Stimulated activated naive CD4-positive, alpha-beta T cell treated with Interleukin-2 at 50 U/mL for 16 hours (primary cell): ENCODE data around the gene MAML2.

Source experiments
- DNase-seq: peaks from one replicate; lab custom pipeline; 2025; lab: John Stamatoyannopoulos, UW

The MAML2 gene

DNA sequence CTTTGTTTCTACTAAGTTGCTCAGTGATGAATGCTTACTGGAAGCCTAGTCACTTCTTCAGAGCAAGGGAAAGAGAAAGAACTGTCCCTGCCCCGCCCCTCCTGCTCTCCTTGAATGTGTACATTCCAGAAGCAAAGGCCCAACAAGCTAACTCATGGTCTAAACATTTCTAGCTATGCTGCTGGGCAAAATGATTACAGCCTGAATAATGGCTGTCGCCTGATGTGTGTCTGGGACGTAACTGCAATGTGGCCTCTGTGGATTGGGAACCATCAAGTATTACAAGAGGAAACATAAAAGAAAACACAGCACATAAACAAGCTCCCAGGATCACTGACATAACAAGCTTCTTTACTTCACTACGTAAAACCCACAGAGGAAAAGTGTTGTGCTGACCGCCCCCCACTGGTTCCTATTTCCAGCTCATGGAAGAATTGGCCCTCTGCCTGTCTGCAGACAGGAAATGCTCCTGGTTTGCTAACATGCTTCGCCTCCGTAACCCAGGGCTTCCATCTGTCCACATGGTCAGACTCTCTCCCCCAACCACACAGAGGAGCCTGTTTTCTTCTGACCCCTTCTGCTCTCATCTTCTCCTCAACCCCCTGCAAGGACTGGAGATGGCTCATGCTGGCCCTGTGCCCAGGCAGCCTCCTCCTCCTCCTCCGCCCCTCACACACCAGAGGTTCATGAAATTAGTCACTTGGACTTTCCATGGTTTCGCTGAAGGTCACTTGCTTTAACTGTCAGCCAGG is 187.2 kb downstream of the MAML2 start:
- DNase-seq: peak; percentile 67

DNA sequence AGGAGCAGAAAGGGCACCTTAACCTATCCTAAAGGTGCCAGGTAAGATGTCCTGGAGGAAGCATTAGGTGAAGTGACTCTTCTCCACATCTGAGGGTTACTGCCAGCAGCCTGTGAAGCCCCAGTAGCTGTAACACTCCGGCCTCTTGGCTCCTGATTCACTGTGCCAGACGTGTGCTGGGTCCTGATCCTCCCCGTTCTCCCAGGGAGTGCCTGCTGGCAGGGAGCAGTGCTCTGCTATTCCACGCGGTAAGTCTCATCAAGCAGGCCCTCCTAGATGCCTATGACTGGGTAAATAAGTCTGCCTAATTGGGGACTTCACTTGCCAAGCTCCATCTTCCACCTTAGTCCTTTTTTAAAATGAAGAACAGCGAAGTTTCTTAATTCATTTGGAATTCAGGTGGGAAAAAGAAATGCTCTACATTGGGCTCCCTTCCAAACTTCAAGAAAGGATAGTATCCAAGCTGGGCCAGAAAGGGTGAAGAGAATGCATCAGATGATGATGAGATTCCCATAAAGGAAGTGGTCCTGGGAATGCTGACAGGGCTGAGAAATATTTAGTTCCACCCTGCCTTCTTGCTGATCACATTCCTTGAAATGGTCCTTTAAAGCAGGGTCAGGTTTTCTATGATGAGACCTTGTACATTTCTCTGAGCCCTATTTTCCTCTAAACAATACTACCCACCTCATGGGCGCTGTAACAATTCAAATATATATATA is 188.0 kb downstream of the MAML2 start:
- DNase-seq: no peak

DNA sequence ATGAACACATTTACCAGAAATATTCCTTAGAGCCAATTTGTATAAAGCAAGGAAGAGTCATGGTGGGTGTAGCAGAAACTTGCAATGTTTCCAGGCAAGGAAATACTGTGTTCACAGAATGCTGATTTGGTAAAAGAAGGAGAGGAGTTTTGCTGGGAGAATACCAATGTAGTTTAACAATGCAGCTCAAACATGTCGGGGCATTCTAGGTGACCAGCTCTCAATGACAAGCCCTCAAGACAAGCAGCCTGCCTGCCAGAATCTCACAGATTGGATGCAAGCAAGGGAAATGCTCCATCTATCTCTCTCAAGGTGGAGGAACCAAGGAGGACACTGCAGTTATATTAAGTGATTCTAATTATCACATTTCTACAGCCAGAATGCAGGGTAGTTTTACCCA is 190.4 kb downstream of the MAML2 start:
- no peak for DNase-seq

DNA sequence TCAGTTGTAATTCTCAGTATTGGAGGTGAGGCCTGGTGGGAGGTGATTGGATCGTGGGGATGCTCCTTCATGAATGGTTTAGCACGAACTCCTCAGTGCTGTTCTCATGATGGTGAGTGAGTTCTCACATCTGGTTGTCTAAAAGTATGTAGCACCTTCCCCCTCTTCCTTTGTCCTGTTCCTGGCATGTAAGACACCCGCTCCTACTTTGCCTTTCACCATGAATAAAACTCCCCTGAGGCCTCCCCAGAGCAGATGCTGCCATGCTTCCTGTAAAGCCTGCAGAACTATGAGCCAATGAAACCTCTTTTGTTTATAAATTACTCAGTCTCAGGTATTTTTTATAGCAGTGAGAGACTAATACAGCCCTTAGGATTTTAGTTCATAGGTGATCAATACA is 191.5 kb downstream of the MAML2 start:
- DNase-seq: no peak

DNA sequence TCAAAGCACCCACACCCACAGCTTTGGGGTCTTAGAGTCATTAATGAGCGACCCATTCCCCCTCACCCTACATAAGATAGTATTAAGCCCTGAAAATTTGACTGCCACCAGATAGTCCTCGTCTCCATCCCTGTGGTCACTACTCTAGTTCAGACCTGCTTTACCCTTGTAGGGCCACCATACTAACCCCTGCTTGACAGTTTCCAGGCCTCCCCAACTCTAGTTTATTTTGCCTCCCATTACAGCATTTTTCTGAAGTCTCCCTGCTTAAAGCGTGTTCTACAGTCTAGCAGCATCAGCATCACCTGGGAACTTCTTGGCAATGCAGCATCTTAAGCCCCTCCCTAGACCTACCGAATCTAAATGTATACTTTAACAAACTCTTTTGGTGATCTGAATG is 192.4 kb downstream of the MAML2 start:
- DNase-seq: no peak

DNA sequence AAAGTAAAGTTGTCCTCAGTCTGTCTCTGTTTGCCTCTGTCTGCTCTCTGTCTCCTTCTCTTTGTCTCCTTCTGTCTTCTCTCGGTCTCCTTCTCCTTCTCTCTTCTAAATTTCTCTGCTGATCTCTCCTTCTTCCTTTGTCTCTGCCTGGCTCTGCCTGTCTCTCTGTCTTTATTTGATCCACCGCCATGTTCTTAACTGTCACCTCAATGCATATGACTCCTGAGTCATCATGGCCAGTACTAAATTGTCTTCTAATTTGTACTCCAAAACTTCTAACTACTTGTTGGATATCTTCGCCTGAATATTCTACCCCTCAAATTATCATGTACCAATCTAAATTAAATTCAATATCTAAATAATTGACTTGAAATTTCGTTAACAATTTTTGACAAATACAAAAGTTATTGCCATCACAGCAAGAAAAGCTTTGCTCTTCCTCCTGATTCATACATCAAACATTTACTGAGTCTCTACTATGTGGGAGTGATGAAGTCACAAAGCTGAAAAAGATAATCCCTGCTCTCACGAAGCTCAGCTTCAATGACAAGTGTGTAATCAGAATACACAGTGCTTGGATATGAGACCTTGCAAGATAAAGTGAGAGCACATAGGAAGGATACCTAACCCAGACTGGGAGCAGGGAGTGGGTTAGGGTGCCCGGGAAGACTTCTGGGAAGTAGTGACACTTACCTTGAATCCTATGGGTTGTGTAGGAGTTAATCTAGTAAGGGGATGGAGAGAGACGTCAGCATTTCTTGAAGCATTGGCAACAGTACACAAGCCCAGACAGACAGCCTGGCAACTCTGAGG is 193.0 kb downstream of the MAML2 start:
- DNase-seq: no peak

DNA sequence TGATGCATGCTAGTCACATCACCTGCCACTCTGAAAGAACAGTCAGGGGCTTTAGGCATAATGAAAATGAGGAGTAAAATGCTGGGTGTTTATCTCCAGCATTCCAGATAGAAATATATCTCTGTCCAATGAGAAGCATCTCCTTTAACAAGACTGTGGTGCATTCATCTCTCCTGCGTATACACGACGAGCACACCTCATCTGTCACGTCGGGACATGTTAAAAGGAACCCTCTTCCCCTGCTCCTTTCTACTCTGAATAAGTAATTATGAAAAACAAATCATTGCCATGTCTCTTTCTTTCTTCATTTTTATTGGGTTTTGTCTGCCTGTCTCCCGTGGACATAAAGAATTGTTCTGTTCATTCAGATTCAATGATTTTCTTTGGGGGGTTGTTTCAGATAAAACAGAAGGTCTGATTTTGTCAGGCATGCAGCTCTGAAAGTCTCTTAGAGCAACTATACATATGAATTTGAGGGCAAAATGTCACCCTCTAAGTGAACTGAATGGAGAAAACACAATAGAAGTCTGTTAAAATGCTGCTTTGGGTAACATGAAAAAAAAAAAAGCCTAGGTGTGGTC is 195.0 kb downstream of the MAML2 start:
- DNase-seq: no peak

DNA sequence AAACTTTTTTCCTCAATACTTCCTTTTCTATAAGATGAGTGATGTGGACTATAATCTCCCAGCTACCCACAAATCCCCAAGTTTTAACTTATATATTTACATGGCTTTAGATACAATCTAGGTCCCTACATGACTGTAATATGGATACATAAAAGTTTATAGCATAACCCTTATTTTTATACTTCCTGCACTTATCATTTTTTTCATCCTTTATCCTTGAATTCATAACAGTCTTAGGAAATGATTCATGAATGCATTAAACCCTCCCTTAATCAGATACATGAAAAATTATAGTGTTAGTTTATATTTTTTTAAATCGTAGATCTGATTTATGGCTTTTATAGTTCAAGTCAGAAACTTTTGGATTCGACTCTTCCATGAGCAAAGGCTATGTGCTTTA is 195.8 kb downstream of the MAML2 start:
- DNase-seq: no peak

DNA sequence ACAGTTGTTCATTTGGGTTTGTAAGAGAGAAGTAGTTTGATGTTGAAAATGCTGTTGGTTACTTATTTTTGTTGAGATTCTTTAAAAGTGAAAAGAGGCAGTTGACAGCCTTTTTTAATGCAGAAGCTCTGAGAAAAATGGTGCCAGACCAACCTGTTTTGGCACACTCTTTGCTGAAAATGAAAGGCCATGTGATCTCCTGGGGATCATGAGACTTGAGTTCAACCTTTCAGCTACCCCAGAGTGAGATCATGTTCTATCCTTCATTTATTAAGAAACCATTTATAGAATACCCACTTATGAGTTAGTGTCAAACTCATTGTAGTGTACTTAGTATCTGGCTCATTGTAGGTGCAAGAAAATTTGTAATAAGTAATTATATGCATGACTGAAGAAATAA is 196.2 kb downstream of the MAML2 start:
- DNase-seq: no peak

DNA sequence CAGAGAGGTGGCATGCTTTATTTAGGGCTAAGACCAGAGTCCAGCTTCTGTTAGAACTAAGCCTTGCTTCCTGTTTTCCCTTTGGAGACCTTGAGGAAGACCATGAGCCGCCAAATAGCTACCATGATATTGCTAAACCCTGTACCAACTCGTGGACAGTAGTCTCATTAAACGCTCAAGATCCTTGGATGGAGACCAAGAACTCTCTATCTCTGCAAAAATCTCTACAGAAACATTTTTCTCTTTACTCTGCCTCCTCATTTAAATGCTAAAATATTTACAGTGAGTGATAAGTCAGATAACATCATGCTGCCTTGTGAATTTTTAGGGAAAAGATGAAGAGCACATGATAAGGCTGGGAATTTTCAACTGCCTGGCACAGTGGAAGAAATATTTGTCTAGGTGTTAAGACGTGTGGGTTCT is 197.8 kb downstream of the MAML2 start:
- no peak for DNase-seq

DNA sequence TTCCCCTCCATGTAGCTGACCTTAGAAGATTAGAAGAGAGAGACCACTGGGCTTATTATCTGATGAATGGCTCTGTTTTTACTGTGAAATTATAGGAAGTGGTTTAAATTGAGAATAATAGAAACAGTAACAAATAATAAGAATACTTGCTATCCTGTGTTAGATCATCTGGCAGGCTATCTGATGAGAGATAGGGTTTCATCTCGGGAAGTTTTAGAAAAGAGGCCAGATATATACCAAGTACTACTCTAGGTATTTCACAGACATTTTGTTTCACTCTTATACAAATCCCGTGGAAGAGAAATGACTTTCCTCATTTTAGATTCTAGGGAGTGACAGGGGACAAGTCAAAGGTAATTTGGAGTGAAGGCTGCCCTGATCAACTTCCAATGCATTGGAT is 198.4 kb downstream of the MAML2 start:
- DNase-seq: no peak

DNA sequence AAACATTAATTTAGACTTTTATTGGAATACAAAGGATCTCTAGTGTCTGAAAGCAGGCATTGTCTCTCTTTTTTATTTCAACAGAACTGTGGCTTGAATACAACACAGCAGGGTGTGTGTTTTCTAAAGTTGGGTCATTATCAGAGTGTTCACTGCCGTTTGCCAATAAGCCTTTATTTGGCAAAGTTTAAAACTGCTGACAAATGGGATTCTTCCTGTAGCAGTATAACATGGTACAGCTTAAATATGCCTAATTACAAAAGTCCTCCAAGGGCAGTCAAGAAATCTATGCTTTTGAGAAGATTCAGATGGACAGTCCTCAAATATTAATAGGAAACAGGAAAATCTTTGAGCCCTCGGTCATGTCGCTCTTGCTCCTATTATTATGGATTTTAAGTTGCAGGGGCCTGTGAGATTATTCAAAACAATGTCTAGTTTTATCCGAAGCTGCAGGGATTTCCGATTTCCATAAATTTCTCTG is 199.9 kb downstream of the MAML2 start:
- DNase-seq: no peak

DNA sequence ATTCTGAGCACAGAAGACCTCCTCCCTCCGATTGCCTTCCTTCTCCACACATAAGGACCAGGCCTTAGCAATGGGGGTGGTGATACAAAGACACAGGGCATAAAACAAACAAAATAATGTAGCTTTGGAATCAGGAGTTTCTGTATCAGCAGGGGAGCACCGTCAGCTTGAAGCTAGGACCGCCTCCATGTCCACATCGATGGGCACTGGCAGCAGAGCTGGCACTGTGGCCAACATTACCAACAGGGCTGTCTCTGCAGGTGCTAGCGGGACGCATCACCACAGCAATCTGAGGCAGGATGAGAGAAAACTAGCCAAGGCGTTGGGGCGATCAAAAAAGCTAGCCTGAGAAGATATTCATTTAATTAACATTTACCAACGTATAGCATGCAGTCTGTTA is 201.4 kb downstream of the MAML2 start:
- DNase-seq: no peak

DNA sequence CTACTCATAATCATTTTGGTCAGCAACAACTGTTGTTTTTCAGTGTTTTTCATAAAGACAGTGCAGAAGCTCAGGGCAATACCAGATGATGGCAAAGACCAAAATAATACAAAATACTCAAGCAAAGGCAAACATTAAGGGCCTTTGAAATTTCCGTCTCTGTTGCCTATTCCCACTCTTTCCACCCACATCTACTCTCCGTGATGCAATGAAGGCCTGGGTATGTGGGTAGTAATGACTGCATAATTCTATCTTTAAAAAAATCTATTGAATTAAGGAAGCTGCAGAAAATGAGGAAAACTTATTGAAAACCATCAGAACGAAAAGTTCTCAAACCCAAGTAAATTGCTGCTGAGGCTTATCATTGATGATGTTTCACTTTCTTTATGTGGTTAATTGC is 203.3 kb downstream of the MAML2 start:
- DNase-seq: no peak

DNA sequence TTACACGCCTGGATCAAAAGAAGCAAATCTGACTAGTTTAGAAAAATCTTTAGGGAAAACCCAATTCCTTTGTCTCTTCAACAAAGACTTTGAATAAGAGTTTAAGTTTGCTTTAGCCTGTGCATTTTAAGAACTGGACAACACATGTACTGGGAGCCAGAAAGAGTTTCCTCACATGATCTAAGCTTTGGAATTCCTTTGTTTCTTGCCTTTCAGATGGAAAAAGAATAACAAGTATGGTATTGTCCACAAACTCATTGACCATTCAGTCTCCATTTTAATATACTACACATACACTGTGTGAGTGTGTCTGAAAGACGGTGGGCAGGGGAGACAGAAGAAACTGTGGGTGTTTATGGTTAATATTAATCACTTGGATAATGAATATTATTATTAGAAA is 205.6 kb downstream of the MAML2 start:
- no peak for DNase-seq

DNA sequence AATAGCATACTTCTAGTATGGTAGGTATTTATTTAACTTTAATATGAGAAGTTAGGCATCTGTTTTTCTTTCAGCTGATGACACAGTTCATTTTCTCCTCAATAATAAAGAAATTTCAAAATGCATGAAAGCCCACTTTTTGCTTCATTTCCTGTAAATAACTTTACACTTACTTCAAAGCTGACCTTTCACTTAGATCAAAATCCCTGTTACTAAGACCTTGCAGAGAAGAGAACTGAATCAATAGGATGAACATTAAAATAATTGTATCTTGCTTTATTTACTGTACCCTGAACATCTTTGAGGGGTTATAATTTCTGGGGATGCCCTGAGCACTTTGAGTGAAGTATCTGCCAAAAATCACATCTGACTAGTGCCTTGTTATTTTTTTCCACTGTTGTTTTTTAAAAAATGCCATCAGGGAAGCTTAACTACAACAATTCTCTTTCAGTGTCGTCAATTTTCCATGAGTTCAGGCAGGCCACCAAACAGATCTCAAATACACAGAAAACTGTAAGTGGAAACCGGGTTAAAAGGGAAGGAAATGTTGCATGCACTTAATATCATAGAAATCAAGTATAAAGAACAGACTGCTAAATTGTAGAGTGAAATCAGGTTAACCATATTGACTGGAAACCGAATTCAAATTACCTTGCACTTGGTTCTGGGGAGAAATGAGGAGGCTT is 206.2 kb downstream of the MAML2 start:
- DNase-seq: no peak

DNA sequence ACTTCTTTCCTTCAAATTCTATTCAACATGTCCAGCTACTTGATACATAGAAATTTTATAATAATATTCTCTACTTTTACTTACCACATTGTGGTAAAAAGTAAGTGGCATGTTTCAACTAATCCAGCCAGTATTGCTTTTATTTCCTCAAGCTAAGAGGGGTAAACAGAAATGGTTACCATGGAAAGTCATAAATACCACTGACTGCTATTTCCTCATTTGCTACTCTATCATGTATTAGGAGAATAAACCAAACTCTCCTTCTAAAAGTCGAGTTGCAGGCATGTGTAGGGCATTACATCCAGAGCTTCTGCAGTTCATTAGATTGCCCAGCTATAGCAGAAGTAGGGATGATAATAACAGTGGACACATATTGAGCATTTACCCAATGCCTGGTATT is 208.4 kb downstream of the MAML2 start:
- DNase-seq: no peak

DNA sequence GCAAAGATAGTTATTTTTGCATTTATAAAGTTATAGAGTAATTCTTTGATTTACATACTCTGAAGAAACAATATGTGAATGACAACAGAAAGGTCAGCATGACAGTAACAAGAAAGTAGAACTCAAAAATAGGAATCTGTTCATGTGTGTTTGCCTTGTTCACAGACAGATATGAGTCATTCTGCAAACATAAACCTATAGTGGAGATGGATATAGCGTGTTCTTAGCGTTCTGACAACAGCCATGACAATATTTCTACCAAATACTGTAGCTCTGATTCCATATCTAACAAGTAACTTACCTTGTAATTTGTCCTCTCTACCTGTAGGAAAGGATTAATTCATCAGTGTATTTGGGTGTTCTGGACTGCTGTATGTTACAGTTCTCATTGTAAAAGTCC is 210.6 kb downstream of the MAML2 start:
- no peak for DNase-seq

DNA sequence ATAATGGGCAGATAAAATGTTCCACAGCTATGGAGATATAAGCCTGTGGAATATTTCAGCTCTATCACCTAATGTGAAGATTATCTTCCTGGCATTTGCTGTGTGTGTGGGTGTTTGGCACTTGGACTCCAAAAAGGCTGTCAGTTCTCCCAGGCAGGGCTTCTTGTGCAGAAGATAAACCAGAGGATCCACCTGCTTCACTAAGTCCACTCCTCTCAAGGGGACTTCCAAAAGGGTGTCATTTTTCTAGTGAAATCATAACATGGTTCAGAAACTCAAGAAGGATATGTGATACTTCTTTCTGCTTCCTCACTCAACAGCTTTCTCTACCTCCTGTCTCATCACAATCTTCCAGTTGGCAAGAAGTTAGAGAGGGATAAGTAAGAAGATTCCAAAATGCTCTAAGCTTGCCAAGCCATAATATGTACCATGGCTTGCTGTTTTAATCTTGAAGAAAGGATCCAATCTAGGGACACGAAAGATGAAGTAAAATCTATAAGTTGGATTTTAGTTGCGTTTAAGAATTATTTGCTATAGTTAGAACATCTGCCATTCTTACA is 212.9 kb downstream of the MAML2 start:
- no peak for DNase-seq

DNA sequence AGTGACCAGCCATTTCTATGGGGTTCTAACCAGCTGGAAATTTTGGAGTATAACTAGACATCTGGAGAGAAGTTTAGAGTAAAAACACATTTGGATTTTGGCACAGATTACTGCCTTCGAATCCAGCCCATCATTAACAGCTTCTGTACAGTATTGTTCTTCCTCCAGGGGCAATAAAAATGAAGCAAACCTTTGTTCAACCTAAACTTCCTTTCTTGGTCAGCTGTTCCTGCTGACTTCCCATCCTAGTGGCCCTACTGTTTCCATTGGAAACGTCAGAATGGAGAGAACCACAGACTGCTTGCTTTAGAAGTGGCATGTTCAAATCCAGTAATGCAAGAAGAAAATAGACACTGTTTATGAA is 215.4 kb downstream of the MAML2 start:
- DNase-seq: no peak

DNA sequence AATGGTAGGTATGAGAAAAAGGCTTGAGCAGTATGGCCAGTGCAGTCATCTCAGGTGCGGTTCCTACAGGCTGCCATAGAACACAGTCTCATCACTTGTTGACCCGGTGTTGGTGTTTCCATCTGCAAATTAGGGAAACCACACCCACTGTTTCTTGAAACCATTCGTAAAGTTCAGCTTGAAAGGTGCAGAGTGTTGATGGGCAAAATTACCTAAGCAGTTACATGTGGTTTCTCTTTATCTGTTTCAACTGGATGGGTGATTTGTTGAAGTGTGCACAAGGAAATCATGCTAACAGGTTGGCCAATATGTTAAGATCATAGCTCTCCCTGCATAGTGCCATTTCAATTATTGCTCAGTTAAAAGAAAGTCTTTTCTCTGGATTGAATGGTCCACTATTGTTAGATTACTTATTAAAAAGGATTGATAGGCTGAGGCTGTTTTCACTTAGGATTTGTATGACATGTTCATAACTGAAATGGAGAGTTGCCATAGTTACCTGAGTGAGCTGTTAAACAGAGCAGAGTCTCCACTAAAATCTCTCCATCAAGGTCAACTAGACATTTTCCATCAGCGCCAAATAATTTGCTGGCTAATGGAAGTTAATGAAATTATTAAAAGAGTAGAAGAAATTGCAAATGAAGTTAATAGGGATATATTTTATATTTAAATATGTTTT is 215.9 kb downstream of the MAML2 start:
- no peak for DNase-seq
